Renal cortex interstitium (tissue), 11 donors: ENCODE data around the gene CNTNAP2. TPM values are rescaled to one million over a fixed set of nuclear protein-coding genes. Genes with fewer than 3 reads are reported as not detected.
"Not testable (repeated sequence)": the region's sequence is repeated elsewhere in the genome, so short reads cannot be mapped to it uniquely, and the experiment has no call there.

ENCODE experiments used
- DNase-seq, 11 donors: peaks; one replicate each; pipeline ENCODE4 v3.0.0-alpha.2; 2013; ENCODE audit warnings: low read depth in 9 of 11, low spot score in 4 of 11; ENCODE audit errors: extremely low read depth in 1 of 11
- polyA plus RNA-seq, 3 donors: library from polyadenylated mRNA; unstranded; fragments of 120-200 nt; gene quantifications; one replicate each; pipeline ENCODE4 v1.2.1, GENCODE V29; 2013; ENCODE audit not compliant: insufficient read length in 3 of 3

The CNTNAP2 gene
- polyA plus RNA-seq, 3 donors = 25.6 to 29.3 (median 26.6) TPM

- no peak for DNase-seq
Measured at GRCh38 chr7:148058092-148058491, 1941.5 kb downstream of the CNTNAP2 start.

GRCh38 chr7:148058753-148059152 is 1942.2 kb downstream of the CNTNAP2 start:
- DNase-seq = no peak

DNA sequence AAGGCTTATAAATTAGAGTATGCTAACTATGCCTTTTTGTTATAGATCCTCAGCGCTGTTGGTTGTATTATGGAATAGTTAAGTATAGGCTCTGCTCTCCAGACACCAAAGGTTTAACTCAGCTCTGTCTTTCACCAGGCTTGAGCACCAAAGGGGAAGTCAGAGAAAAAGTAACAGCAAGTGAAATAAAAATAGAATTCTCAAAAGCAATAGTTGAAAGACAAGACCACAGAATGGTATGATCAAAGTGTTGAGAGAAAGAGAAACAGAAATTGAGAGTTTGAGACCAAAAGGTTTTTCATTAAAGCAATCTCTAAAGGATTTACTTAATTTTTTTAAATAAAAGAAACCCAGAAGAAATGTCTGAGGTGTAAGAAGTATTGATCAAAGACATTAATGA is 1944.1 kb downstream of the CNTNAP2 start:
- DNase-seq = no peak

- not testable (repeated sequence) for DNase-seq
Measured at GRCh38 chr7:148078111-148078510, 1961.5 kb downstream of the CNTNAP2 start.

- DNase-seq = no peak
Measured at GRCh38 chr7:148079206-148080080, 1962.8 kb downstream of the CNTNAP2 start.

DNA sequence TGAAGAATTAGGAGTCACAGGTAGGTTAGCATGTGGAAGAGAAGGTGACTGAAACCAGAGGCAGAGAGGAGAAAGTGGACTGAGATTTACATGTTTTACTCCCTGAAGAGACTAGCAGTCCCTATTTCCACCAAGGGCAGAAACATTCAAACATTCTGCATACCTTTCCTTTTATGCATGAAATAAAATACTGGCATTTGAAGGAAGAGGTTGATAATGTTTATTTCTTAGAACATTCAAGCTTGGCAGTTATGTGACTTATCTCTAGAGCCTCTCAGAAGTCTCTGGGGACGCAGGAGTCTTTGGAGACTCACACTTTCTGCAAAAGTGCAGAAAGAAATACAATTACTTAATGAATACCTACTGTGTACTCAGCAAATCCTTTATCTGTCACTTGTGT is 1966.8 kb downstream of the CNTNAP2 start:
- DNase-seq = no peak

DNA sequence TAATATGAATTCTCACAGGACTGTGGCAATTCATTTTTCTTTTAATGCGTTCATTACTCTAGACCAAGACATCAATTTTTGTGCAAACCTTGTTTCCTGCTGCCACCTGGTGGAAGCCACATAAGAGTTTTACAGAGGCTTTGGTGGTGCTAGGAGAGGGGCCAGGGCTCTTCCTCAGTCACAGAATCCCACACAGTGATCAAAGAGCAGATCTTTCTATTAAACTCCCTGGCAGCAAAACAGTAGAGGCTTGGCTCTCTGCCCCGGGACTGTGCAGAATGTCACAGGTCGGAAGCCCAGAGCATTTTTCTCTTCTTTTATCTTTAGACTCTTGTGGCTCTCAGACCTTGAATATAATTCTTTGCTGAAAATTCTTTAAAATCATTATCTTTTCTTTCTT is 1967.5 kb downstream of the CNTNAP2 start:
- peak; percentile 54 to 87 (median 71) for DNase-seq

DNA sequence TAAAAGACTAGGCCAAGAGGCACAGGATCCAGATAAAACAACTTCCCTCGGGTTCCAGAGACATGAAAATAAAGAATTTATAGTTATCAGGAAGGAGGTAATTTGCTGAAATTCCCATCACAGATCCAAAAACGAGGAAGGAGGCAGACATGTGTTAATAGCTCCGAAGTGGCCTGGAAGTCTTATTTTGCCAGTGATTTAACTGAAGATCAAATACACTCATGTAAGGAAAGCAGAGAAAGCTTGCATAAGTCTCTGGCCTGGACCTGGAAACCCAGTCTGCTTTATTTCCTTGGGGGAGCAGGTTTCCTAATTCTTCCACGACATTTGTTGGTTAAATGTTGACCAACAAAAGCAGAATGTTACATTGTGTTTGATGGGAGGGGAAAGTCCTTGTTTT is 1975.3 kb downstream of the CNTNAP2 start:
- DNase-seq = no peak

DNA sequence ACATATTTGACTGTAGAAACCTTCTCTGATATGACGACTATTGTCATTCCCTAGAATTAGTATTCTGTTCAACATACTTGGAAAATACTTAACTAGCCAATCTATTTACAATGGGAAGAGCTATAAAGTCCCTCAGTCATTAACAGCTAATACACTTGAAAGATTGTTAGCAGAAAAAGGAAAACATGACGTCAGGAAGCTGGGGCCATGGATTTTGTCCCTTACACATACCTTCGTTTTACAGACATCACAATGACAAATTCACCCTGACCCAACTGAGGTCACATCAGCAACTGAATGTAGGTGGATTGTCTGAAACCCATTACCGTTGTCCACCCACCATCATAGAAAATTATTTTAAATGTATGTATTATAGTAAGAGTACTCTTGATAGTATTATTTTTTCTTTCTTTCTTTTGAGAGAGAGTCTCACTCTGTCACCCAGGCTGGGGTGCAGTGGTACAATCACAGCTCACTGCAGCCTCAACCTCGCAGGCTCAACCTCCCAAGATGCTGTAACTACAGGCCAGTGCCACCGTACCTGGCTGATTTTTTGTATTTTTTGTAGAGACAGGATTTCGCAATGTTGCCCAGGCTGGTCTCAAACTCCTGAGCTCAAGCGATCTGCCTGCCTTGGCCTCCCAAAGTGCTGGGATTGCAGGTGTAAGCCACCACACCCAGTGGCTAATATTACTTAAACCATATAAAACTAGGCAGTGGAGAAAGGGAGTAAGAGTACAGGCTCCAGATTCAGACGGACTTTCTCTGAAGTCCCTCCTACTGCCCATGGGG is 1977.0 kb downstream of the CNTNAP2 start:
- DNase-seq = no peak

DNA sequence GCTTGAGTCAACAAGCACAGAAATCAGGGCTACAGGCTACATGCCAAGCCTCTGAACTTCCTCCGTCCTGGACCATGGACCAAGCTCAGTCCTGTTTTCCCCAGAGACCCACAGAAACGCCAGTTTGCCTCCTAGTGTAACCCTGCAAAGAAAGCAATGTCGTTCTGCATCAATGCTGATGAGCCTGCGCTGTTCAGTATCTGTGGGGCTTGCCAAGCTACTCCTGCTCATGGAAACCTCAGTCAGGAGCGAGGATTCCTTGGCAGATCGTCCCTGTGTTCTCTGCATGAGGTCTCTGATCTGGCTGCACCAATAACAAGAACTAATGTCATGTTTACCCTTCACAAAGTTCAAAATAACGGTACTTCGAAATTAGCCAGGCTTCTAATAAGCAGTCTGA is 1978.5 kb downstream of the CNTNAP2 start:
- DNase-seq = no peak

GRCh38 chr7:148104136-148104716 is 1987.6 kb downstream of the CNTNAP2 start:
- DNase-seq = no peak

DNA sequence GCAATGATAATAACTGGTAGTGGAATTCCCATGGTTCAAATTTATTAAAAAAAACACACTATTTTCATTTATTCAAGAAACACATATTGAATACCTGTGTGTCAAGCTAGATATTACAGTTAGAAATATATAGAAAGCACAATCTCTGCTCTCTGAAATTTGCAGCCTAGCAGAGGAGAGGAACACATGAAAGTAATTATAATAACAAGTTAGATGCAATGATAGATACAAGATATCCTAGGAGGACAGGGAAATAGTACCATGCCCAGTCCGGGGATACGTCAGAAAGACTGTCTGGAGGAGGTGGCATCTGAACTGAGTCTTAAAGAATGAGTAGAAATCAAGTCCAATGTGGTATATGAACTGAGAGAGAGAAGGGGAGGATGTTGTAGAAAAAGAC is 1988.3 kb downstream of the CNTNAP2 start:
- DNase-seq = no peak

- no peak for DNase-seq
Measured at GRCh38 chr7:148105853-148106252, 1989.3 kb downstream of the CNTNAP2 start.

DNA sequence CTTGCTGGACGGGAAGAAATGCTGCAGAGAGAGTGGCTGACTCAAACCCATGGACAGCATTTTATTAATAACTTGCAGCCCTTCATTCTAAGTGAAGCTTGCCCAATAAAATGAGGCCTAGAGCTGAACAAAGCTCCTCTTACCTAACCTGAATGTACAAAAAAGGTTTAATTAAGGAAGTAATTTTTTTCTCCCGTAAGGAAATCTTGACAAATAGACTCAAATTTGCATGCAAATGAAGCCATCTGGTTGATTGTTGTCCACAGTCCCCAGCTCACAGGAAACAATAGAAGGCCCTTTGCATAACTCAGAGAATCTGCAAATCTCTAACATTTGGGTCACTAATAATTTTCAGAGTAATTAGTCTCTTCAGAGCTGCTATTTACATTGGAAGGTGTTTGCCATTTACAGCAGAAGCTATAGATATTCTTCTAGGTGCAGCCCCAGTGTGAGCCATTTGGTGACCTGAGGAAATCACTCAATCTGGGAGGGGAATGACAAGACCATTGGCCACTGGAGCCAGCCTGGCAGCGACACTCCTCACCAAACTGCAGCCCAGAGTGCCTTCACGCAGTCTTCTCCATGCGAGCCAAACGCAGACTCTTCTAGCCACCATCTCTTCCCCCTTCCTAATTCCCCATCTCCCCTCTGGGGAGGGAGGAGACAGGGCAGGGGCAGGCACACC is 1991.0 kb downstream of the CNTNAP2 start:
- no peak for DNase-seq

DNA sequence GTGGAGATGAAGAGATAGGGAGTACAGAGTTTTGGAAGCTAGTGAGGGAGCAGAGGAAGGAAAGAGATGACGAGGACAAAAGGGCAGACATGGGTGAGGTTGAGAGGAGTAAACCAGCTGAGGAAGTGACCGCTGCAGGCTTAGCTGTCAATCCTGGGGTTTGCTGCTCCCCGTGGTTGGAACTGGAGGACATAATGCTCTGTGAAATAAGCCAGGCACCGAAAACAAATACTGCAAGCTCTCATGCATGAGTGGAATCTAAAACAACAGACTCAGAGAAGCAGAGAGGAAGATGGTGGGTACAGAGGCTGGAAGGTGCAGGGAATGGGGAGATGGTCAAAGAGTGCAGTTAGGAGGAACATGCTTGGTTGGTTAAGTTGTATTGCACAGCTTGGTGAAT is 1991.8 kb downstream of the CNTNAP2 start:
- DNase-seq = no peak

- no peak for DNase-seq
Measured at GRCh38 chr7:148110097-148110868, 1993.7 kb downstream of the CNTNAP2 start.

DNA sequence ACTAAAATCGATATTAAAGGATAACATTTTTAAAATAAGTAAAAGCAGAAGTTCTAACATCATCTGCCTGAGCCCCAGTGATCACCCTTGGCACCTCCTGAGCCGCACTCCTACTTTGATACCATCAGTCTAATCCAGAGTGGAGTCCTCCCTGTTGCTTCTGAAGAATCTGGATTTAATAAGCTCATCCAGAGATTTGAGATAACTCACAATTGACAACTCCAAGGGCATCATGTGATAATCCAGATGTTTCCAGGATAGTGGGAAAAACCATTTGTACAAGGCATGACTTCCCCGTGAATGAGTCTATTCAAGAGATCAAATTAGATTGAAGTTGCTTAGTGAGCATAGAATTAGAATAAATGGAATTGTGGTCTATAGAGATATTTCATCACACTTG is 1998.2 kb downstream of the CNTNAP2 start:
- no peak for DNase-seq

DNA sequence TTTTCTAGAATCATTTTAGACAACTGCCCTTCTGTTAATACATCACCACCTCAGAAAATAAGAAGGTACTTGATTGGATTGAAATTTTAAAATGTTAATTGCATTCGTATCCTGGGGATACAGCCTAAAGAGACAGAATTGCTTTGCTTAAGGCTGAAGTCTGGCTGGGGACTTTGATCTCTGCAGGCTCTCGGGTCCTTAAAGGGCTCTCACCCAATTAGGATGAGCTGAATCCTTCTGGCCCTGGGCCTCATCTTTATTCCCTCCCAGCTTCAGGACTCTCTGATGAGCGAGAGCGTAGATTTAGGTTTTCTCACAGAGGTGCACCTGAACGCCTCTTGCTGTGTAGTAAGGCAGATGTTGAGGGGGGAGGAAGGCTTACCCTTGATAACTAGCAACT is 1998.7 kb downstream of the CNTNAP2 start:
- DNase-seq = no peak

- DNase-seq = no peak
Measured at GRCh38 chr7:148116195-148116594, 1999.6 kb downstream of the CNTNAP2 start.
